SH-SY5Y (cell line): Measurements from ENCODE around the gene SPATA22.

Experiments used
- GATA2 ChIP-seq: IDR thresholded peaks from 2 replicates; pipeline ENCODE4 v1.6.1; 2011; ENCODE audit warnings: mild to moderate bottlenecking, low read depth, low read length
- GATA3 ChIP-seq: IDR thresholded peaks from 2 replicates; pipeline ENCODE4 v1.6.1; 2011; ENCODE audit warnings: low read depth, mild to moderate bottlenecking, low read length, moderate library complexity

DNA sequence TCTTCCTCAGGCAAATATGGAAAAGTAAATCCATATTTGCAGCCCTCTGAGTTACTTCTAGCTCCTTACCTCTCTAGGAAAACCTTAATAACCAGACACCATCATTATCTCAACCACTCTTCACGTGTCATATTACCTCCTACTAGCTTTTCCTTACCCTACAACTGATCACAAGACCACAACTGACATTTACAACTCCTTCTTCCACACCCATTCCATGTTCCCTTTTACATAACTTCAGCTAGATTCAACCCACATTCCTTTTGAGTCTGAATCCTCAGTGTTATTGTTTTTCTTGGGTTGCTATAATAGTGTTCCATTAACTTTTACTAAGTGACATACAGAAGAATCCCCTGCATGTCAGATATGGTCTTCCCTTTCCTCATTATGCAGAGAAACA is 33.3 kb downstream of the SPATA22 start:
- TF ChIP-seq GATA2 (no peak), GATA3 (no peak)
